ENCODE data around the gene NPTX1.

Gene NPTX1

GRCh38 chr17:80424878-80425765 is 51.3 kb downstream of the NPTX1 start:
- no peak for DNase-seq

DNA sequence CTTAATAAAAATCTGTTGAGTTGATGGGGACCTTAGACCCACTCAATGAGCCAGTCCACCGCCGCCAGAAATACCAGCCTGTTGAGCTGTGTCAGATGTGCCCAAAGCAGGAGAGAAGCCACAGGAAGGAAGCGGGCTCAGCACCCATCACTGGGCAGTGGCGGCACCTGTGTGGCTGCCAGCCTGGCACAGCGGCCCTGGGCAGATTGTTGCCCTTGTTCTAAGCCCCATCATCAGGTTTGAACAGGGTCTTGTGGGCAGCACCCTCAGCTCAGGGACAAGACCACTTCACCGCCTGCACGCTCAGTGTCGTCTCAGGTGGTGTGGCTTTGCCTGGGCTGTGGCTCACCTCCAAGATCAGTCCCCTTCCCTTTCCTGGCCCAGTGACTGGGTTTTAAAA is 52.1 kb downstream of the NPTX1 start:
- DNase-seq, result no peak

DNA sequence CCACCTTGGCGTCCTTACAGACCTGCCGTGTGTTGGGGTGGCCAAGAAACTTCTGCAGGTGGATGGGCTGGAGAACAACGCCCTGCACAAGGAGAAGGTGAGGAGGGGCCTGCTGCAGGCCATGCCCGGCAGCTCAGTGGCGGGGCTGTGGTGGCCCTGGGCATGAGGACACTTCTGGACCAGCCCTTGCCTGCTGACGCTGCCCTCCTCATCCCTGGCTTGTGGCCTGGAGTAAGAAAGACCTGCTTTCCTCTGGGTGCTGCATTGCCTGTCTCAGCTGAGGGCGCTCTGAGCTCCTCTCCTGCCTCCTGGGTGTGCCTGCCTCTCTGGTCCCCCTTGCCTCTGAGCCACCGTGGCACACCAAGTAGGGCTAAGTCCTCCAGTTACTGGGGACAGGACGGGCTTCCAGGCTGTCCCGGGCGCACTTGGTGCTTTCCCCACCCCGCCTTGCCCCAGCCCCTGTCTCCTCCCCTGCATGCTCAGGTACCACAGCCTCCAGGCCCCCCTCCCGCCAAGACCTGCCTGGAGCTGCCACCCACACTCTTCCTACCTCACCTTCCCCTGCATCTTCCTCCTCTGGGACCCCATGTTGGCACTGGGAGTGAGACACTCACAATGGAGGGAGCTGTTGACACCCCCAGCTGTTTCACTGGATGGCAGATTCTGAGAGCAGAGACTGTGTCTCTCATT is 52.7 kb downstream of the NPTX1 start:
- no peak for DNase-seq

DNA sequence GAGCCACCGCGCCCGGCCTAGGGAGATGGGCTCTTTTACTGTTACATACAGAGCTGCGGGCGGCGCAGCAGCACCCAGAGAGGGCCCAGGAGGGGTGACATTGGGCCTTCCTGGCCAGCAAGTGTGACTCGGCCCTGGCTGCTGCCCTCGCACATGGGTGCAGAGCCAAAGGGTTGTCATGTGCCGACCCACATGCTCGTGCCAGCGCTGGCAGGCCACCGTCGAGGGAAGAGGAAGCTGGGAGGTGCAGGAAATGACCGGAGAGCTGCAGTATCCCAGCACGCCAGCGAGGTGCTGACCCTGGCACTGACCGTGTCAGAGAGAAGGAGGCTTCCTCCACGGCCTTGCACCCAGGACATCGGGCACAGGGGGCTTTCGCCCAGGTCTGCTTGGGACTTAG is 53.4 kb downstream of the NPTX1 start:
- DNase-seq, result no peak

- no peak for DNase-seq
These were observed 54.1 kb downstream of the NPTX1 start for GRCh38 chr17:80422276-80422675.

DNA sequence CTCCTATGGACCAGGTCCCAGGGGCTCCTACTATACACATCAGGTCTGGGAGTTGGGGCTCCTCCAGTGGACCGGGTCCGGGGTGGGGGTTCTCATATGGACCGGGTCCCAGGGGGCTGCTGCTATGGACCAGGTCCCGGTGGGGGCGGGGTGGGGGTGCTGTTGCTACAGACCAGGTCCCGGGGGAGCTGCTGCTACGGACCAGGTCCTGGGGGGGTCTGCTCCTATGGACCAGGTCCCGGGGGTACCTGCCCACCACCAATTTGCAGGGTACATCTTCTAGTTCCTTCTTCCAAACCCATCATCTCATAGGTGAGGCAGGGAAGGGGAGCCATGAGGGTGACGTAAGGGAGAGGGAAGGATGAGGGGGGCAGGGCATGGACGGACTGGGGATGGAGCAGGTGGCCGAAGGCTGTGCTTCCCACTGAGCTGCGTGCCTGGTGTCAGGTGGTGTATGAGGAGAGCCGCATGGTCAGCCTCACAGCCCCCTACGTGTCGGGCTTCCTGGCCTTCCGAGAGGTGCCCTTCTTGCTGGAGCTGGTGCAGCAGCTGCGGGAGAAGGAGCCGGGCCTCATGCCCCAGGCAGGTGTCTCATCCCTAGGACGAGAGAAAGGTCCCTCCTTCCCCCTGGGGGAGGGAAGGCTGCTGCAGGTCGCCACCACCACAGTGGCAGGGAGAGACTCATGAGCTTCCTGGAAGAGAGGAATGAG is 54.9 kb downstream of the NPTX1 start:
- no peak for DNase-seq

DNA sequence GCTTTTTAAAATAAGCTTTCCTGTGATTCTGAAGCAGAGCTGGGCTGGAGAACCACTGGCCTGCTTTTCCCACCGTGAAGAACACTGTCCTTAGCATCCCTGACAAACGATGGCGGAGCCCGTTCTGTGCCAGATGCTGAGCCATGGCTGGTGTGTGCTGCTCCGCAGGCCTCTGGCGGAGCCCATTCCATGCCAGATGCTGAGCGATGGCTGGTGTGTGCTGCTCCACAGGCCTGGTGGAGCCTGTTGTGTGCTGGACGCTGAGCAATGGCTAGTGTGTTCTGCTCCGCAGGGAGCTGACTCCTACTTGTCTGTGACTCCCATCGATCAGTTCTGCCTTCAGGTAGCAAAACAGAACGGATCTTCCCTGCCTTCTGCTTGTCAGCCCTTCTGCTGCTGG is 57.2 kb downstream of the NPTX1 start:
- DNase-seq, result no peak

GRCh38 chr17:80418589-80418988 is 57.8 kb downstream of the NPTX1 start:
- no peak for DNase-seq

Measured in NCI-H1694 (cell line).